ENCODE data around the gene CDKN3.
"Not testable (repeated sequence)": the region's sequence is repeated elsewhere in the genome, so short reads cannot be mapped to it uniquely, and the experiment has no call there.

CDKN3 gene

DNA sequence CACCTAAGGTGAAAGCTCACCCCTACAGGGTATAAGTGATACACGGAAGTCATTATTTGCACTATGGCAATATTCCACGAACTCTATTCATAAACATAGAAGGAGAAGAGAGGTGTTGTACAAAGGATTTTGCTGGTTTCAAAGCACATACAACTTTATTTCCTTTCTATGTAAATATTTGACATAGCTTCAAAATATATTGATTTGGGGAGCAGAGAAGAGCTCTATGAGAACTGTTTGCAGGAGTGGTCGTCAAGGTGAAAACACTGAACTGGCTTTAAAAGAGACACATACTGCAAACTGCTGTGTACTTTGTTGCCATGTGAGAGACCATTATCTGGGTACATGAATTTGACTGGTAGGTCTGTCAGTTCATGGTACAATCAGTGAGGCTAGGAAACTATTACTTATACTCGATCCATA is 27.7 kb downstream of the CDKN3 start:
- DNase-seq (ENCODE audit: low read depth), result no peak

DNA sequence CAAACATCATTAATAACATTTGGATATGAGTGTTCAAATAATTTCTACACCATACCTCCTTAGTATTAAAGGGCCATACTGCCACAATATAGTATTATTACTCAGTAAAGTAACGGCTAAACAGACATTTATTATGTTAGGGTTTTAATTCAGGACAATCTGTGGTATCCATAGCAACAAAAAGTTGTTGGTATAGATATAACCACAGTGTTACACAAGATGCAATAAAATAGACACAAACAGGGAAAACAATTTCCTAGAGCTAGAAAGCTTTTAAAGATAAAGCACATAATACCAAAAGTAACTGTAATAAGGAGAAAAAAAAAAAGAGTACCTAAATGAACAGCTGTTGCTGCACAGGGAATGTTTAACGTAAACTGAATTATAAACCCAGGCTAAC is 28.3 kb downstream of the CDKN3 start:
- no peak for DNase-seq (ENCODE audit: low read depth)

DNA sequence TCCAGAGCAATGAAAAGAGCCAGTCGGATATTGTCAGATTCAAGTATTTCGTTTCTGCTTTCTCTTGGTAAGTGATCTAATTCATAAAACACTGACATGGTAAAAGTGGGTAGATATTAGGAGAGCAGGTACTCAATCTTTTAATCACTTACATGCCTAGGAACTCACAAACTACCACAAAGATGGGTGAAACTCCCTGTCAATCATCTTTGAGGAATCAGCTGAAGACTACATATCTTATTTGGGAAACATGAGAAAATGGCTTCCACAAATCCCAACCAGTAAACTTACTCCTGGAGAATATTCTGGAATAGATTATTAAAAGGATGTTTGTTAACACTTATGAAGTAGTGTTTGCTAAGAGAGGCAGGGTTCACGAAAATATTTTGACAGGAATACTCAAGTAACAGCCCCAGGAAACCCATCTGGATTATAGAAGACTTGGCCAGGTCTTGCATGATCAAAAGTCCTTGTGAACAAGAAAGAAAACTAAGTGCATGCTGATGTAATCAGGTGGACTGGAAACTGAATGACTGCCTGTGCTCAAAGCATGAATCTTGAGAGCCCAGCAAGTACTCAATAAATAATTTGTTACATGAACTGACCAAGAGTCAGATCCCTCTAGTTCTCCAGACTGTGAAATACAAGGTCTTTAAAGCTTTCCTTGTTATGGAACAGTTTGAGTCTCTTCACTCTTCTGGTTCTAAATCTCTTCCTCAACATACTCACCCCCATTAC is 28.9 kb downstream of the CDKN3 start:
- DNase-seq (ENCODE audit: low read depth), result no peak

DNA sequence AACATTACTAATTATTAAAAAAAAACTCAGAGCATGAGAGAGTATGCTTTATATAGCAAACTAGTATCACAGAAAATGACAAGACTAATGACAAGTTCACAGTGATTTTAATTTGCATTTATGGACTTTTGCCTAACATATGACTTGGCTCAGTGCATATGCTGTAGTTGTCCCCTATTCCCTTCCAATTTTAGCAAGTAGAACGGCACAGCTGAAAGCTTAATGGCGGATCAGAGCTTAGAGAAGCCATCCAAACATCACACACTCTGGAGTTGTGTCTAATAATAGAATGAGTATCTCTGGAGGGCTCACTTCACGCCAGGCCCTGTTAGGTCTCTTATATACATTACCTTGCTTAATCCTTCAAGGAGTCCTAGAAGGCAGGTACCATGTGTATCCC is 31.1 kb downstream of the CDKN3 start:
- DNase-seq (ENCODE audit: low read depth), result no peak

DNA sequence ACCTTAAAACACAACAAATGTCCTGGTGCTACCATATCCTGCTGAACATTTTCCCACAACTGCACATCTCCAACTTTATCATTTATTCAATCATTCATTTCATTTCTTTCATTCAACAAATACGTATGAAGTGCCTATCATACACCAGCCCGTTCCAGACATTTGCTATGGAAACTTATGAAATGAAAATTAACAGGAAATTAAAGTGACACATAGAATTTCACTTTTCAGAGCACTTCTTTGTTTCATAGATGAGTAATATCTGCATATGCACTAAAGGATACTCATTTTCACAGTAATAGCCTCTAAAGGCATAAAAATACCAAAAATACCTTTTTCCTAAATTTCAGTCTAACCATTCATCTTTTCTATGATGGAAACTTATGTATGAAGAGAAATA is 31.7 kb downstream of the CDKN3 start:
- no peak for DNase-seq (ENCODE audit: low read depth)

DNA sequence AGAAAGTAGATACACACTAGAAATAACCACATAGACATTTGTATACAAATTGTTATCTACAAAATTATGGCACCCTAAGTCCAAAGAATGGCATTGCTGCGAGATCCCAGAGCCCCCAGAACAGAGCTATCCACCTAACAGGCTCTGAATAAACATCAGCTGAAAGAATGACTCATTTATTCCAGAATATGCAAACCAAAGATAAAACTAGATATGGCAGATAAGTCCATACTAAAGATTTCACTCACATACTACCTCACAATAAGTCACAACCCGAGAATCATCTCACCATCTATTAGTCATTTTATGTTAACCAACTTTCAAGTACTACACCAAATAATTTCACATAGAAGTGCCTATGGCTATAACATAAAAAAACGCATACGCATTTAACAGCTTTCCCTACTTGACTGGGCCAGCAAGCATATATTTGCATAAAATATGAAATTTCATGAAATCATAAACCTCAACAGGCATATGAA is 38.7 kb downstream of the CDKN3 start:
- DNase-seq (ENCODE audit: low read depth), result peak; percentile 76

DNA sequence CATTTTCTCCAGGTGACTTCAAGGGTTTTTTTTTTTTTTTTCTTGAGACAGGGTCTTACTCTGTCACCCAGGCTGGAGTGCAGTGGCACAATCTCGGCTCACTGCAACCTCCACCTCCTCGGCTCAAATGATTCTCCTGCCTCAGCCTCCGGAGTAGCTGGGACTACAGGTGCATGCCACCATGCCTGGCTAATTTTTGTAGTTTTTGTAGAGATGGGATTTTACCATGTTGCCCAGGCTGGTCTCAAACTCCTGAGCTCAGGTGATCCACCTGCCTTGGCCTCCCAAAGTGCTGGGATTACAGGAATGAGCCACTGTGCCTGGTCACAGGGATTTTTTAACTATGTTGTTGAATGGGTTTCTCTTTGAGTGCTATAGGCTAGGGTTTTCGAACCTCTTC is 41.1 kb downstream of the CDKN3 start:
- not testable (repeated sequence) for DNase-seq (ENCODE audit: low read depth)

DNA sequence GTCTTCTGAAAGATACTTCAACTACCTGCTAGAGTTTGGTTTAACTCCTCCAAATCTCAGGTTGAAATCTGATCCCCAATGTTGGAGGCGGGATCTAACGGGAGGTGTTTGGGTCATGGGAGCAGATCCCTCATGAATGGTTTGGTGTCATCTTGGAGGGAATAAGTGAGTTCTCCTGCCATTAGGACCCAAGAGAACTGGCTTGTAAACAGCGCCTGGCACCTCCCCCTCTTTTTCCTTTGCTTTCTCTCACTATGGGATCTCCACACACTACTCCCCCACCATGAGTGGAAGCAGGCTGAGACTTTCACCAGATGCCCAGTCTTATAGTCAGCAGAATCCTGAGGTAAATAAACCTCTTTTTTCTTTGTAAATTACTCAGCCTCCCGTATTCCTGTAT is 41.9 kb downstream of the CDKN3 start:
- no peak for DNase-seq (ENCODE audit: low read depth)

DNA sequence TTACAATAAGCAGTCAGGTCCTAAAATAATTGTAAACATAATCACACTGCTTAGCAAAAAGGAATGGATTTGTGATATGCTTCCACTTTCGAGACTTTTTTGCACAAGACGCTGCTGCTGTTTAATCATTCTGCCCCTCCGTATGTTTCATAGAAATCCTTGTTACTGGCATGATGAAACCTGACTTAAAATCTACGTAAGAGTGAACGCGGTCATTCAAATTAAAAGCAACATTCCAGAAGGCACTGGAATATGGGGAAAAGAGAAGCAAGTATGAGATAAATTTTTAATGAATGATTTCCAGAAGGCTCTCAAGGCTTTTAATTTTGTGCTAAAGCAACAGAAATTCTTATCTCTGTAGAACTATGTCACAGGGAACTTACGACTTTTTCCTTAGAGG is 43.2 kb downstream of the CDKN3 start:
- no peak for DNase-seq (ENCODE audit: low read depth)

DNA sequence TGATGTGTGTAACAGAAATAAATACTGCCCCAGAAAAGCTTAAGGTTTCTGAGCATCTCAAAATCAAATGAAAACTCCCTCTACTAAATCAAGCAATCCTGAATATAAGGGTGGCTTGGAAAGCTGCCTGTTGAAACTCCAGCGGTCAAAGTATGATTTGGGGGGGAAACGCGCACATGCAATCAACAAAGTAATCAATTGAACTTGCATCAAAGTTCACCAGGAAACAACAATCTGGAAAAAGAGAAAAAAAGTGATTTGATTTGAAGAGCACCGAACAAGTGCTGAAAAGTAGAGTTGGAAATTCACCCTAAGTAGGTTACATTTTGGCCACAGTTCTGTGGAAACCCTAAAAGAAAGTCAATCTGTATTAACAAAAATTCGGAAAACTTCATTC is 43.7 kb downstream of the CDKN3 start:
- no peak for DNase-seq (ENCODE audit: low read depth)

DNA sequence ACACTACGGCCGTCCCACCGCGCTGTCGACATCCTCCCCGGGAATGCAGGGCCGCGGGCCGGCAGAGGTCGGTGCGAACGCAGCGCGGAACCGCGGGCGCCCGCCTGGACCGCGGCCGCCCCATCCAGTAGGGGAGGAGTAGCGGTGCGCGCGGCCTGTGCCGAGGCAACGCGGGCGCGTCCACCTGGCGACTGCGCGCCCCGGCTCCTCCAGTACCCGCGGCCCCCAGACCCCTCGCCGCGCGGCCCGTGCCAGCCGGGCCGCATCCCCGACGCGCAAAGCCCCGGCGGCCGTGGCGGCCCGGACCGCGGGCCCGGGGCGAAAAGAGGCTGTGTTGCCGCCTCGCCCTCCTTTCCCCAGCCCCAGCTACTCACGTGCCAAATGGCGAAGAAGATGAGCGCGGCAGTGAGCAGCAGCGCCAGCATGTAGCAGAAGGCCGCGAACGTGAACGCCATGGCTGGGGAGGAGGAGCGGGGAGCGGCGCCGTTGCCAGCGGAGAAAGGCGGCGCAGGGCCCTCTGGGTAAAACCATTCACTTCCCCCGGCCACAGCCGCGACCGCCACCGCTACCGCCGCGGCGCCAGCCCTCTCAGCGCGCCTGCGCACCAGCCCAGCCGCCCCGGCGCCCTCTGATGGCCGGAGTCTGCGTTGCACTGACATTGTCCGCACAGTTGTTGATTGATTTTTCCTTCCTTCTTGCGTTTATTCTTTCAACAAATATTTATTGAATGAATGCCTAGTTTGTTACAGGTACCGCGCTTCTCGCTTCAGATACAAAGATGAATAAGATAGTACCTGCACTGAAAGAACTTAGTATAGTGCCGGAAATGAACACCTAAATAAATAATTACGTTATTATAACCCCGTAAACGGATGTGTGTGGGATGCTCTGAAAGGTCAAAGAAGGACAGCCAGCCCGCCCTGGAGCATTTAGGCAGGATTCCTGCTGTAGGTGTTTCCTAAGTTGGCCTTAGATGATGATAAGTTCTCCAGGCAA is 44.4 kb downstream of the CDKN3 start, which contains the start of gene CNIH1:
Gene CNIH1, minus strand, starts transcription at position 502 of the 996 bp plus-strand sequence. Its CDS starts 47 bp downstream, at position 455.
- DNase-seq (ENCODE audit: low read depth), result no peak

DNA sequence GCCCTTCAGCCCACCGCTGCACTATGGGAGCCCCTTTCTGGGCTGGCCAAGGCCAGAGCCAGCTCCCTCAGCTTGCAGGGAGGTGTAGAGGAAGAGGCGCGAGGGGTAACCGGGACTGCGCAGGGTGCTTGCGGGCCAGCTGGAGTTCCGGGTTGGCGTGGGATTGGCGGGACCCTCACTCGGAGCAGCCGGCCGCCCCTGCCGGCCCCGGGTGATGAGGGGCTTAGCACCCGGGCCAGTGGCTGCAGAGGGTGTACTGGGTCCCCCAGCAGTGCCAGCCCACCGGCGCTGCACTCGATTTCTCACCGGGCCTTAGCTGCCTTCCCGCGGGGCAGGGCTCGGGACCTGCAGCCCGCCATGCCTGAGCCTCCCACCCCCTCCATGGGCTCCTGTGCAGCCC is 46.2 kb downstream of the CDKN3 start:
- not testable (repeated sequence) for DNase-seq (ENCODE audit: low read depth)

DNA sequence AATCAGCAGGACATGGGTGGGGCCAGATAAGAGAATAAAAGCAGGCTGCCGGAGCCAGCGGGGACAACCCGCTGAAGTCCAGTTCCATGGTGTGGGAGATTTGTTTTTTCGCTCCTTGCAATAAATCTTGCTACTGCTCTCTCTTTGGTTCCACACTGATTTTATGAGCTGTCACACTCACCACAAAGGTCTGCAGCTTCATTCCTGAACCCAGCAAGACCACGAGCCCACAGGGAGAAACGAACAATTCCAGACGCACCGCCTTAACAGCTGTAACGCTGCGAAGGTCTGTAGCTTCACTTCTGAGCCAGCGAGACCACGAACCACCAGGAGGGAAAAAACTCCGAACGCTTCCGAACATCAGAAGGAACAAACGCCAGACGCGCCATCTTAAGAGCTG is 47.2 kb downstream of the CDKN3 start:
- DNase-seq (ENCODE audit: low read depth), result no peak

DNA sequence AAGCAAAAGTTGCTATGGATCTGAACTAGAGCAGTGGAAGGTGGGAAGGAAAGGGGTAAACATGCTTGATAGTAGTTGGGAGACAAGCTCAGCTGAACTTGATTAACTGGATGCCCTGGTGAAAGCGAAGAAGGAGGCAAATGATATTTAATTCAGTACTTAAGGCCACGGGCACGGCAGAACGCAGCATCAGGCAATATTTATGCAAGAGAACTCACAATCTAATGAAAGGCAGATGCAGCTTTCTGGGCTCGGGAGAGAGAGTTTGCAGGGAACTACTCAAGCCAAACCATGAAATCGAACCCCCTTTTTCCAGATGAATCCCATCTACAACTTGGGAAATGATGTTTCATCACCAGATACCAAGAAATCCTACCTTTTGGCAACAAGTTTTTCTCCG is 47.9 kb downstream of the CDKN3 start:
- DNase-seq (ENCODE audit: low read depth), result no peak

DNA sequence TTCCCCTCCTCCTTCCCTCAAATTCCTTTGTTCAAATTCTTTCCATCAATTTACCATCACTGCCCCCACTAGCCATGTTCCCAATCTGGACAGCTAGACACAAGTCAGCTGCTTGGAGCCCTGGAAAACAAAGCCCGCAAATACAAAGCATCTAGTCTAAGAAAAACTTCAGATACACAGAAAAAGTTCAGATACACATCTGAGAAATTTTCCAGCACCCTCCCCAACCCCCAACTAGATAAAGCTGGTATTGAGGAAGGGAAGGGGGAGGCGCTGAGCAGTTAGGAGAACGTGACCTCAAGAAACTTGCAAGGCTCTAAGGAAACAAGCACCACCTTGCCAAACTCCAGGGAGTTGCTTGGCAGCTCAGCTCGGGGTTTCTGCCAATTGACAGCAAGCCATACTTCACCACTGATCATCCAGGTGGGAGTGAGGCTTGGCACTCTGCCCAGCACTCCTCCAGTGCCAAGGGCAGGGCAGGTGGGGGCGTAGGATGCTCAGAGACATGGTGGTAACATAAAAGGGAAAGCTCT is 49.4 kb downstream of the CDKN3 start:
- DNase-seq (ENCODE audit: low read depth), result no peak

DNA sequence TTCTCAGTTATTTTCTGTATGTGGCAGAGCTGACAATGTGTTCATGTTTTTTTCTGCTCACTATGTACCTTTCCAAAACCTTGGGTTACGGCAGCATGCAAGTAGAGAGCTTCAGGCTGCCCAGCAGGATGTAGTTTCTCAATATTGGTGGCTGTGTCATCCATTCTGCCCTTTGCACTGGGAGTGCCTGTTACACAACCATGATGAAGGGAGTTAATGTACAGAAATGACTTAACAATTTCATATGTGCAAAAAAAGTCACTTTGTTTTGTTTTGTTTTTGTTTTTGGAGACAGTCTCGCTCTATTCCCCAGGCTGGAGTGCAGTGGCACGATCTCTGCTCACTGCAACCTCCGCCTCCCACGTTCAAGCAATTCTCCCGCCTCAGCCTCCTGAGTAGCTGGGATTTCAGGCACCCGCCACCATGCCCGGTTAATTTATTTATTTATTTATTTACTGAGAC is 50.5 kb downstream of the CDKN3 start:
- DNase-seq (ENCODE audit: low read depth), result no peak

DNA sequence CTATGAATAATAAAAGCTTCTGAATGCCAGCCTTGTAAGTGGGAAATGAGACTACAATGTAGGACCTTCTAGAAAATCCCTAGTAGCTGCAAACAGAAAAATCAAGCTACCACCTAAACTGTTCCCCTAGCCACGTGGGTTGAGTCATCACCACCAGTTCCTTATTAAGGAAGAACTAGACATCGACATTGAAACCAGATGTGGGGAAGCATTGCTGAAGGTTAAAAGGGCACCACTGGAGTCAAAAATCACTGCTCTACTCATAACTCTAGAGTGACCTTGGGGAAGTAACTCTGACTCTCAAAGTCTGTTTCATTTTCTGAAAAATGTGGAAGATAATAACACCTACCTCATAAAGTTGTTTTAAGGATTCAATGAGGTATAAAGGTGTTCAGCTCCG is 53.7 kb downstream of the CDKN3 start:
- no peak for DNase-seq (ENCODE audit: low read depth)

DNA sequence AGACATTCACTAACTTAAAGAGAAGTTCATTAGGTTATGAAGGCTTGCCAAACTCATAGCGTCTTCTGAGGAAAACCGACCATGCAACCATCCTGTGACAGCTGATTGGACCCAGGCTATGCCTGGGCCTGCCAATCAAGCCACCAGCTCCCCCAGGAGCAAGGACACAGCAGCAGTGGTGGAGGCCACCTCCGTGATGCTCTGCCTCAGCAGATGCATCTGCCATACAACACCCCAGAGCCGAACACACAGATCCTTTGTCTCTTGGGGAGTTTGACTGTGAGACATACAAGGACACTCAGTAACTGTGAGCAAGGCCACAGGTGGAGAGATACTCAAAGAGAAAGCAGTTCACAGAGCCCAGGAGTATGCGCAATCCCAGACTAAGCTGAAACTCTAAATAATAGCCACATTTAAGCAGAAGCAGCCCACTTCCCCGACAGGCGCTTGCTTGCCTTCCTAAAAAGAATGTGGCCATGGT is 54.4 kb downstream of the CDKN3 start:
- no peak for DNase-seq (ENCODE audit: low read depth)

DNA sequence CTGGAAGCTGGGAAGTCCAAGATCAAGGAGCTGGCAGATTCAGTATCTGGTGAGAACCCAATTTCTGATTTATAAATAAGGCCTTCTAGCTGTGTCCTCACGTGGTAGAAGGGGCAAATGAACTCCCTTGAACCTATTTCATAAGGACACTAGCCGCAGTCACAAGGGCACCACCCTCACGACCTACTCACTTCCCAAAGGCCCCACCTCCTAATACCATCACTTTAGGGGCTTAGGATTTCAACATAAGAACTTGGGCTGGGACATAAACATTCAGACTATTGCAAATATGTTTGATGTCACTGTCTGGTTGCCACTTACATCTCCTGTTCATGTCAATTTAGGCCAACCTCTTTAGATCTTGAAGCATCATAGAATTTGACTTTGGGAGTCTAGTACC is 55.2 kb downstream of the CDKN3 start:
- no peak for DNase-seq (ENCODE audit: low read depth)

DNA sequence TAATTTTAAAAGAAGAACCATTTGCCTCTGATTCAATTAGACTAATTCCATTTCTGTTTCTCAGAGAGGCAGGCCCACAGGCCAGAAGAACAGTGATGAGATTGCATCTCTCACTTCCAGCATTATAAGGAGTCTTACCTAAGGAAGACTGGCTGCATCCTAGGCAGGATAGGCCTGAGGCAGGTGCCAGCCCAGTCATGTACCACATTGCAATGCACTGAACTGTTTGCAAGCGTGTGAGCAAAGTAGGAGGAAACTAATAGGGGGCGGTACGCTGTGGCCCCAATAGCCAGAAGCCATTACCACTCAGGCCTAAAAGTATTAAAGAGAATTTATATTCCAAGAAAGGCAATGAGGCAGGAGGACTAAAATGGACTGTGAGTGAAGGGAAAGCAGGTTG is 56.4 kb downstream of the CDKN3 start:
- DNase-seq (ENCODE audit: low read depth), result no peak

DNA sequence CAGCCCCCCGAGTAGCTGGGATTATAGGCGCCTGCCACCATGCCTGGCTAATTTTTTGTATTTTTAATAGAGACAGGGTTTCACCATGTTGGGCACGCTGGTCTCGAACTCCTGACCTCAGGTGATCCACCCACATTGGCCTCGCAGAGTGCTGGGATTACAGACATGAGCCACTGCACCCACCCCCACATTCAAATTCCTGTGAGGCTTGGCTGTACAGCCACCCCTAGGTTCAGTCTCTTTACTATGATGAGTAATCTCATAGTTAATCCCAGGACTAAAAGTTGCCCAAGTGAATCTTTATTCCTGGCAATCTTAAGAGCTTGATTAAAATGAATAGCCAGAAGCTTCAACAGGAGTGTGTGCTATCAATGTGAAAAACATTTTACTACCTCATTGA is 57.2 kb downstream of the CDKN3 start:
- DNase-seq (ENCODE audit: low read depth), result not testable (repeated sequence)

DNA sequence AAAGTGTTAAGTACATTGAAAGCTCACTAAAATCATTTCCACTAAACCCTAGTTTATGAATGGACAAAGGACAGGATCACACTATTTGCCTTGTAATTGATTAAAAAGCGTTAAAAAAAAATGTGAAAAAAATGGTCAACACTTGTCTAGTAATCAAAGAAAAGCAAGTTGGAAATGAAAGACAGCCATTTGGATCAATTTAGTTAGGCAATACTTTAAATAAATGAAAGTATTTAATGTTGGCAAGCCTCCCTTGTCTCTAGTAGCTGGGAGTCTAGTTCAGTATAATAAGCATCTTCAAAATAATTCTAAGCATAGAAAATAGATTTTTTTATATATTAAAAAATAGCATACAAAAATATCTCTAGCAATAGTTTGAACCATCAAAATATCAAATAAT is 58.6 kb downstream of the CDKN3 start:
- DNase-seq (ENCODE audit: low read depth), result no peak
